Endometrial microvascular endothelial cells (primary cell): ENCODE data around the gene TAF4B. TPM values are rescaled to one million over a fixed set of nuclear protein-coding genes. Genes with fewer than 3 reads are reported as not detected.

ENCODE experiments used
- in situ Hi-C: cut with HindIII; loops from 2 replicates; pipeline ENCODE4 v1.10.0; 2017; ENCODE audit warnings: low sequenced_read_pairs, low pct_unique_long_range_greater_than_20kb; ENCODE audit errors: inconsistent ontology term
- total RNA-seq: library from RNA; depleted of rRNA; stranded (reverse); fragments of >200 nt; gene quantifications from one replicate; pipeline ENCODE4 v1.2.3, GENCODE V29; 2015; ENCODE audit errors: inconsistent ontology term

The TAF4B gene
- total RNA-seq, 1 donor from 2014 or later: 5.3 TPM

GRCh38 chr18:26409091-26409490, 182.8 kb downstream of the TAF4B start:
- in situ Hi-C loops: no loop called here

GRCh38 chr18:26414901-26415440, 188.7 kb downstream of the TAF4B start:
- in situ Hi-C loops: no loop called here

- in situ Hi-C loops: no loop called here
Measured at GRCh38 chr18:26415631-26416030, 189.4 kb downstream of the TAF4B start.

GRCh38 chr18:26416652-26417150, 190.5 kb downstream of the TAF4B start:
- in situ Hi-C loops: no loop called here

- in situ Hi-C loops: no loop called here
Measured at GRCh38 chr18:26417190-26417589, 190.9 kb downstream of the TAF4B start.

GRCh38 chr18:26418225-26418624, 192.0 kb downstream of the TAF4B start:
- in situ Hi-C loops: no loop called here

- in situ Hi-C loops: no loop called here
Measured at GRCh38 chr18:26419746-26420145, 193.5 kb downstream of the TAF4B start.

GRCh38 chr18:26421503-26421902, 195.3 kb downstream of the TAF4B start:
- in situ Hi-C loops: no loop called here

- in situ Hi-C loops: no loop called here
Measured at GRCh38 chr18:26421931-26422330, 195.7 kb downstream of the TAF4B start.

- in situ Hi-C loops: no loop called here
Measured at GRCh38 chr18:26422472-26423162, 196.4 kb downstream of the TAF4B start.

- in situ Hi-C loops: no loop called here
Measured at GRCh38 chr18:26424428-26425147, 198.3 kb downstream of the TAF4B start.

- in situ Hi-C loops: no loop called here
Measured at GRCh38 chr18:26425148-26425531, 198.9 kb downstream of the TAF4B start.

GRCh38 chr18:26429535-26430226, 203.4 kb downstream of the TAF4B start:
- in situ Hi-C loops: no loop called here

- in situ Hi-C loops: no loop called here
Measured at GRCh38 chr18:26432651-26433424, 206.6 kb downstream of the TAF4B start.

GRCh38 chr18:26434887-26435286, 208.6 kb downstream of the TAF4B start:
- in situ Hi-C loops: no loop called here

GRCh38 chr18:26435415-26436095, 209.3 kb downstream of the TAF4B start:
- in situ Hi-C loops: no loop called here

GRCh38 chr18:26436176-26437051, 210.2 kb downstream of the TAF4B start:
- in situ Hi-C loops: no loop called here
